Activated CD8-positive, alpha-beta memory T cell treated with anti-CD3 and anti-CD28 coated beads, Interleukin-2, amount 10 ng/mL, durations not matched to agents 7 days and 5 days (primary cell): ENCODE measurements around the gene TRAPPC2. TPM values are rescaled to one million over a fixed set of nuclear protein-coding genes. Genes with fewer than 3 reads are reported as not detected.
"Not testable (repeated sequence)": the region's sequence is repeated elsewhere in the genome, so short reads cannot be mapped to it uniquely, and the experiment has no call there.

ENCODE experiments used
- ATAC-seq: fragments of 150-1000 bp; cut with Tn5 transposase; one replicate; pipeline ENCODE4 v1.10.0; 2021; ENCODE audit warnings: moderate library complexity
- CTCF ChIA-PET: fragments of 350-600 bp; sonication (Branson Sonifier 250); formaldehyde crosslinking; loops from one replicate; lab custom pipeline; 2021; ENCODE audit warnings: antibody characterized with exemption; lab: Charles Lee
- DNase-seq: peaks from one replicate; pipeline ENCODE4 v3.0.0-alpha.2; 2020
- H3K27ac Mint-ChIP-seq: one replicate; pipeline ENCODE4 v1.8.0; 2021; ENCODE audit warnings: mild to moderate bottlenecking, mixed read lengths
- H3K27me3 Mint-ChIP-seq: one replicate; pipeline ENCODE4 v1.8.0; 2021; ENCODE audit warnings: mixed read lengths
- H3K36me3 Mint-ChIP-seq: one replicate; pipeline ENCODE4 v1.8.0; 2021; ENCODE audit warnings: mild to moderate bottlenecking, mixed read lengths
- H3K4me1 Mint-ChIP-seq: one replicate; pipeline ENCODE4 v1.8.0; 2021; ENCODE audit warnings: mixed read lengths
- H3K4me3 Mint-ChIP-seq: one replicate; pipeline ENCODE4 v1.8.0; 2021; ENCODE audit warnings: mild to moderate bottlenecking, moderate library complexity, mixed read lengths
- H3K9me3 Mint-ChIP-seq: one replicate; pipeline ENCODE4 v1.8.0; 2022; ENCODE audit warnings: low read depth, mixed read lengths
- total RNA-seq, 2 experiments: library from RNA; stranded (reverse); gene quantifications; one replicate each; pipeline ENCODE4 v1.2.3, GENCODE V29; 2021

The TRAPPC2 gene
- total RNA-seq, 2 experiments from 2014 or later: 18.4 to 19.1 TPM

GRCh38 chrX:13733506-13733905 is 914 bp downstream of the TRAPPC2 start:
- ATAC-seq (no peak), DNase-seq (no peak)
- Mint-ChIP-seq H3K27me3 (no peaks in the 10 kb centered on the region), H3K4me3 (peak overlapping the region; percentile 99), H3K36me3 (peaks cover 50% of the 10 kb centered on the region), H3K27ac (peak overlapping the region; percentile 96), H3K9me3 (no peaks in the 10 kb centered on the region), H3K4me1 (peaks cover 46% of the 10 kb centered on the region)
- CTCF ChIA-PET: interaction anchor here (1.6 kb wide), 1 partner anchor 11 kb away, joined by 6 read pairs; no protein-coding TSS in a partner anchor

- Mint-ChIP-seq H3K27me3 (no peaks in the 10 kb centered on the region), H3K4me1 (peaks cover 49% of the 10 kb centered on the region), H3K9me3 (no peaks in the 10 kb centered on the region), H3K27ac (peak overlapping the region; percentile 35), H3K36me3 (peaks cover 60% of the 10 kb centered on the region), H3K4me3 (no peak overlapping the region)
- CTCF ChIA-PET: interaction anchor here (1.3 kb wide), 1 partner anchor 10 kb away, joined by 3 read pairs; no protein-coding TSS in a partner anchor
- DNase-seq: no peak
- ATAC-seq: no peak
Measured at GRCh38 chrX:13732246-13733067, 2.0 kb downstream of the TRAPPC2 start.

DNA sequence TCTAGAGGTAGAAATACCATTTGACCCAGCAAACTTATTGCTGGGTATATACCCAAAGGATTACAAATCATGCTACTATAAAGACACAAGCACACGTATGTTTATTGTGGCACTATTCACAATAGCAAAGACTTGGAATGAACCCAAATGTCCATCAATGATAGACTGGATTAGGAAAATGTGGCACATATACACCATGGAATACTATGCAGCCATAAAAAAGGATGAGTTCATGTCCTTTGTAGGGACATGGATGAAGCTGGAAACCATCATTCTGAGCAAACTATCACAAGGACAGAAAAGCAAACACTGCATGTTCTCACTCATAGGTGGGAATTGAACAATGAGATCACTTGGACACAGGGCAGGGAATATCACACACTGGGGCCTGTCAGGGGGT is 3.9 kb downstream of the TRAPPC2 start:
- H3K27ac Mint-ChIP-seq, DNase-seq, H3K4me3 Mint-ChIP-seq, ATAC-seq, H3K27me3 Mint-ChIP-seq, CTCF ChIA-PET, H3K9me3 Mint-ChIP-seq: not testable (repeated sequence)
- Mint-ChIP-seq H3K36me3 (peaks cover 72% of the 10 kb centered on the region), H3K4me1 (peaks cover 60% of the 10 kb centered on the region)

- not testable (repeated sequence) for DNase-seq, H3K4me3 Mint-ChIP-seq
Measured at GRCh38 chrX:13726583-13726982, 7.8 kb downstream of the TRAPPC2 start.

DNA sequence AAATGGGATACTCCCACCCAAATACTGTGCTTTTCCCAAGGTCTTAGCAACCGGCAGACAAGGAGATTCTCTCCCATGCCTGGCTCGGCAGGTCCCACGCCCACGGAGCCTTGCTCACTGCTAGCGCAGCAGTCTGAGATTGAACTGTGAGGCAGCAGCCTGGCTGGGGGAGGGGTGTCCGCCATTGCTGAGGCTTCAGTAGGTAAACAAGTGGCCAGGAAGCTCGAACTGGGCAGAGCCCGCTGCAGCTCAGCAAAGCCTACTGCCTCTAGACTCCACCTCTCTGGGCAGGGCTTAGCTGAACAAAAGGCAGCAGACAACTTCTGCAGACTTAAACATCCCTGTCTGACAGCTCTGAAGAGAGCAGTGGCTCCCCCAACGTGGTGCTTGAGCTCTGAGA is 9.5 kb downstream of the TRAPPC2 start:
- H3K27me3 Mint-ChIP-seq, H3K9me3 Mint-ChIP-seq, ATAC-seq: not testable (repeated sequence)
- H3K36me3 Mint-ChIP-seq: peaks cover 66% of the 10 kb centered on the region
- H3K27ac Mint-ChIP-seq: peak overlapping the region; percentile 74
- DNase-seq: peak; percentile 70
- CTCF ChIA-PET: interaction anchor here (1.5 to 1.8 kb wide), 2 partner anchors 10 to 37 kb away, joined by 4 read pairs; partner anchors contain the start of genes OFD1, RAB9A and TRAPPC2
- peaks cover 49% of the 10 kb centered on the region for H3K4me1 Mint-ChIP-seq
- peak overlapping the region; percentile 13 for H3K4me3 Mint-ChIP-seq

More at GRCh38 chrX:13726583-13726982, 7.8 kb downstream of the TRAPPC2 start:
- Mint-ChIP-seq H3K27ac (peak overlapping the region; percentile 74), H3K4me1 (peaks cover 62% of the 10 kb centered on the region), H3K36me3 (peaks cover 70% of the 10 kb centered on the region)
- ATAC-seq, H3K27me3 Mint-ChIP-seq, CTCF ChIA-PET, H3K9me3 Mint-ChIP-seq: not testable (repeated sequence)

- no peak for DNase-seq
- H3K27ac Mint-ChIP-seq: peak overlapping the region; percentile 28
- H3K36me3 Mint-ChIP-seq: peaks cover 57% of the 10 kb centered on the region
- H3K4me1 Mint-ChIP-seq: peaks cover 63% of the 10 kb centered on the region
- CTCF ChIA-PET: interaction anchor here (0.9 to 2.1 kb wide), 3 partner anchors 11 to 31 kb away, joined by 3 to 6 read pairs (median 3); partner anchors contain the start of genes OFD1 and TRAPPC2
- H3K9me3 Mint-ChIP-seq: no peaks in the 10 kb centered on the region
- no peaks in the 10 kb centered on the region for H3K27me3 Mint-ChIP-seq
- no peak for ATAC-seq
- H3K4me3 Mint-ChIP-seq: no peak overlapping the region
Measured at GRCh38 chrX:13721819-13722519, 12.5 kb downstream of the TRAPPC2 start.

- CTCF ChIA-PET: interaction anchor here (2.1 kb wide), 1 partner anchor 13 kb away, joined by 6 read pairs; the partner anchor contains the start of genes OFD1 and TRAPPC2
- ATAC-seq (no peak), DNase-seq (no peak)
- Mint-ChIP-seq H3K36me3 (peaks cover 55% of the 10 kb centered on the region), H3K4me3 (no peak overlapping the region), H3K9me3 (no peaks in the 10 kb centered on the region), H3K27me3 (no peaks in the 10 kb centered on the region), H3K4me1 (peaks cover 60% of the 10 kb centered on the region), H3K27ac (no peak overlapping the region)
Measured at GRCh38 chrX:13721371-13721770, 13.0 kb downstream of the TRAPPC2 start.

- DNase-seq (peak; percentile 47), ATAC-seq (peak; percentile 79)
- peaks cover 44% of the 10 kb centered on the region for H3K4me1 Mint-ChIP-seq
- CTCF ChIA-PET: interaction anchor here (0.9 to 1.4 kb wide), 2 partner anchors 15 to 231 kb away, joined by 3 to 6 read pairs; partner anchors contain the start of genes OFD1 and TRAPPC2
- H3K36me3 Mint-ChIP-seq: peaks cover 54% of the 10 kb centered on the region
- no peak overlapping the region for H3K4me3 Mint-ChIP-seq
- peak overlapping the region; percentile 78 for H3K27ac Mint-ChIP-seq
- no peaks in the 10 kb centered on the region for H3K27me3 Mint-ChIP-seq
- H3K9me3 Mint-ChIP-seq: no peaks in the 10 kb centered on the region
Measured at GRCh38 chrX:13719192-13719856, 15.1 kb downstream of the TRAPPC2 start.

DNA sequence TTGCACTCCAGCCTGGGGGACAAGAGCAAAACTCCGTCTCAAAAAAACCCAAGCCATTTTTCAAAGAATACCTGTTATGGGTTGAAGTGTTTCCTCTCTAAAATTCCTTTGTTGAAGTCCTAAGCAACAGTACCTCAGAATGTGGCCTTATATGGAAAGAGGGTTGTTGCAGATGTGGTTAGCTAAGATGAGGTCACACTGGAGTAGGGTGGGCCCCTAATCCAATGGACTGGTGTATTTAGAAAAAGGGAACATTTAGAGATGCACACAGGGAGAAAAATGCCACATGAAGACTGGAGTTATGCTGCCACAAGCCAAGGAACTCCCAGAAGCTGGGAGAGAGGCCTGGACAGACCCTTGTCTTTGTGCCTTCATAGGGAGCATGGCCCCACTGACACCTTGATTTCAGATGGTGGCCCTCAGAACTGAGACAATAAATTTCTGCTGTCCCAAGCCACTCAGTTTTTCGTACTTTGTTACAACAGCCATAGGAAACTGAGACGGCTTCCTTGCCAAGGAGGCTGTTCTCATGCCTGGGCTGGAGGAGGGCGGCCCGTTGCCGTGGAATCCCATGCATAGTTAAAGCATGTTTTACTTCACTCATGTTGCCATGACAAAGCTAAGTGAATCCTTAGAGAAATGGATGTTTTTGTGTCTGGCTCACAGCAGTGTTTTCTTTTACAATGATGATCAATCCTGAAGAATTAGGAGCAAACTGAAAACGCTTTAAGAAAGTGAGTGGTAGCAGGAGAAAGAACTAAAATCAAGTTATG is 16.5 kb downstream of the TRAPPC2 start:
- ATAC-seq (no peak), DNase-seq (no peak)
- H3K27ac Mint-ChIP-seq: peak overlapping the region; percentile 46
- H3K4me3 Mint-ChIP-seq: no peak overlapping the region
- no peaks in the 10 kb centered on the region for H3K9me3 Mint-ChIP-seq
- CTCF ChIA-PET: interaction anchor here (0.9 kb wide), 1 partner anchor 30 kb away, joined by 3 read pairs; no protein-coding TSS in a partner anchor
- peaks cover 36% of the 10 kb centered on the region for H3K4me1 Mint-ChIP-seq
- H3K27me3 Mint-ChIP-seq: no peaks in the 10 kb centered on the region
- peaks cover 47% of the 10 kb centered on the region for H3K36me3 Mint-ChIP-seq

- H3K9me3 Mint-ChIP-seq: no peaks in the 10 kb centered on the region
- H3K27ac Mint-ChIP-seq: peak overlapping the region; percentile 70
- H3K36me3 Mint-ChIP-seq: peaks cover 49% of the 10 kb centered on the region
- CTCF ChIA-PET: no interaction called here
- DNase-seq (peak; percentile 60), ATAC-seq (peak; percentile 66)
- no peak overlapping the region for H3K4me3 Mint-ChIP-seq
- H3K27me3 Mint-ChIP-seq: no peaks in the 10 kb centered on the region
- peaks cover 31% of the 10 kb centered on the region for H3K4me1 Mint-ChIP-seq
Measured at GRCh38 chrX:13716905-13717304, 17.5 kb downstream of the TRAPPC2 start.

- H3K27me3 Mint-ChIP-seq: no peaks in the 10 kb centered on the region
- no peak for DNase-seq
- H3K36me3 Mint-ChIP-seq: peaks cover 52% of the 10 kb centered on the region
- peak; percentile 33 for ATAC-seq
- H3K9me3 Mint-ChIP-seq: no peaks in the 10 kb centered on the region
- H3K4me3 Mint-ChIP-seq: no peak overlapping the region
- CTCF ChIA-PET: no interaction called here
- H3K4me1 Mint-ChIP-seq: peaks cover 30% of the 10 kb centered on the region
- H3K27ac Mint-ChIP-seq: peak overlapping the region; percentile 65
Measured at GRCh38 chrX:13716455-13716854, 18.0 kb downstream of the TRAPPC2 start.

- peaks cover 46% of the 10 kb centered on the region for H3K36me3 Mint-ChIP-seq
- H3K27ac Mint-ChIP-seq: peak overlapping the region; percentile 16
Measured at GRCh38 chrX:13711141-13711540, 23.3 kb downstream of the TRAPPC2 start.

More at GRCh38 chrX:13711141-13711540, 23.3 kb downstream of the TRAPPC2 start:
- Mint-ChIP-seq H3K9me3 (no peaks in the 10 kb centered on the region), H3K27me3 (no peaks in the 10 kb centered on the region), H3K4me1 (no peaks in the 10 kb centered on the region), H3K4me3 (no peak overlapping the region)
- DNase-seq: no peak
- CTCF ChIA-PET: no interaction called here
- no peak for ATAC-seq
